ENCODE results near the gene GLIS1. TPM values are rescaled to one million over a fixed set of nuclear protein-coding genes. Genes with fewer than 3 reads are reported as not detected.

GLIS1 gene
- polyA plus RNA-seq, 1 experiment: 1.9 TPM

DNA sequence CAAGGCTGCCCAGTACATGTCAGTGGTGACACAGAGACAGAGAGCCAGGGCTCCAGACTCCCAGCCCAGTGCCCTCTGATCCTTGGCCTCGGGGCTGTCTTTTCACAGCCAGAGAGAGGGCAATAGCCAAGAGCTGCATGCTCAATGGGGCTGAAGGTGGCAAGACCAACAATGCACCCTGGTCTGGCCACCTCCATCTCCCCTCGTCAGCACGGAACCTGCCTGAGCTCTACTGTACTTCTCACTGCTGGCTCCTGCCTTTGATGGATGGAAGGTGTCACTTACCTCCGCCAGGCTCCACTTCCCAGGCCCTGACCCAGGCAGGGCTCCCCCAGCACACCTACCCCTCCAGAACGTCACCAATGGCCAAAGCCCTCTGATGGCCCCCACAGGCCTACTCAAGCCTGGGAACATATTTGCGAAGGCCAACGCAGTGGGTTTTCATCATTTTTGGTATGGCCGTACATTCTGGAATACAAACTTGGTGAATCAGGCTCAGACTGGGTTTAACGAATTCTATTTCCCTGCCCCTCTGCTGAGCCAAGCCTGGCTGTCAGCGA, 191.7 kb downstream of the GLIS1 start:
- ChIA-PET CTCF (no interaction called here), POLR2A (no interaction called here)
- Histone ChIP-seq H3K36me3 (ENCODE audit: control insufficient read depth, insufficient read depth, low read length) (no peaks in the 10 kb centered on the region), H3K27me3 (ENCODE audit: control insufficient read depth, insufficient read depth, low read length) (no peaks in the 10 kb centered on the region), H3K4me3 (ENCODE audit: low read depth, low read length) (no peak overlapping the region)
- TF ChIP-seq, protein P1, sequence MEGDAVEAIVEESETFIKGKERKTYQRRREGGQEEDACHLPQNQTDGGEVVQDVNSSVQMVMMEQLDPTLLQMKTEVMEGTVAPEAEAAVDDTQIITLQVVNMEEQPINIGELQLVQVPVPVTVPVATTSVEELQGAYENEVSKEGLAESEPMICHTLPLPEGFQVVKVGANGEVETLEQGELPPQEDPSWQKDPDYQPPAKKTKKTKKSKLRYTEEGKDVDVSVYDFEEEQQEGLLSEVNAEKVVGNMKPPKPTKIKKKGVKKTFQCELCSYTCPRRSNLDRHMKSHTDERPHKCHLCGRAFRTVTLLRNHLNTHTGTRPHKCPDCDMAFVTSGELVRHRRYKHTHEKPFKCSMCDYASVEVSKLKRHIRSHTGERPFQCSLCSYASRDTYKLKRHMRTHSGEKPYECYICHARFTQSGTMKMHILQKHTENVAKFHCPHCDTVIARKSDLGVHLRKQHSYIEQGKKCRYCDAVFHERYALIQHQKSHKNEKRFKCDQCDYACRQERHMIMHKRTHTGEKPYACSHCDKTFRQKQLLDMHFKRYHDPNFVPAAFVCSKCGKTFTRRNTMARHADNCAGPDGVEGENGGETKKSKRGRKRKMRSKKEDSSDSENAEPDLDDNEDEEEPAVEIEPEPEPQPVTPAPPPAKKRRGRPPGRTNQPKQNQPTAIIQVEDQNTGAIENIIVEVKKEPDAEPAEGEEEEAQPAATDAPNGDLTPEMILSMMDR (IDR thresholded peaks at IDR 0.05; ENCODE audit: insufficient read depth, low read depth, low read length): no peak
- DNase-seq (ENCODE audit: low read depth): no peak

DNA sequence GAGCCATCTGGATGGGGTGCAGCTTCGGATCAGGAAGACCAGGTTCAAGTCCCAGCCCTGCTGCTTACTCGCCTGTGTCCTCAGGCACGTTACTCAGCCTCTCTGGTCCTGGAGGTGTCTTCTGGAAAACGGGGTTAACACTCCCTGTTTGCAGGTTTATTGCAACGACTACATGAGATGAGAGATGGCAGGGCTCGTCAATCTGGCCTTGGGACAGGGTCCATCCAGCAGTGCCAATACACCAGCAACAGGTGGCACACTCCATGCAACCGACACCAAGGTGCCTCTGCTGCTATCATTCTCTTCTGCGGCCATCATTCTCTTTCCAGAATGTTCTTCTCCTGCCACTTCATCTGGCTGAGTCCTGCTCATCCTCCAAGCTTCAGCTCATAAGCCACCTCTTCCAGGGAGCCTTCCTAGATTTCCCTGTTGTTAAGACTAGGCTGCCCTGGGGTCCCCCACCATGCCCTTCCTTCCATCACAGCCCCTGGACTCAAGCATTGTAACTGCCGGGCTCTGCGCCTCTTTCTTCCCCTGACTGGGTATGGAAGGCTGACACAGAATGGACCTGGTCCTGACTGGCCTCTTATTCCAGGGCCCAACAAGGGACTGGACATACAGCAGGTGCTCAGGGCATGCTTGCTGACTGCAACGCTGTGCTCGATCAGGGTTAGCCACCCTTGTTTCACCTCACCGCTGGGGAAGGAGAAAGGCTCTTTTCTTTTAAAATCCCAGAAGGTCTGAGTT, 192.4 kb downstream of the GLIS1 start:
- H3K4me3 ChIP-seq (ENCODE audit: low read depth, low read length): no peak overlapping the region
- H3K36me3 ChIP-seq (ENCODE audit: control insufficient read depth, insufficient read depth, low read length): no peaks in the 10 kb centered on the region
- CTCF ChIA-PET: no interaction called here
- TF ChIP-seq, protein P1 (IDR thresholded peaks at IDR 0.05; ENCODE audit: insufficient read depth, low read depth, low read length): no peak
- POLR2A ChIA-PET: no interaction called here
- DNase-seq (ENCODE audit: low read depth): no peak
- H3K27me3 ChIP-seq (ENCODE audit: control insufficient read depth, insufficient read depth, low read length): no peaks in the 10 kb centered on the region

DNA sequence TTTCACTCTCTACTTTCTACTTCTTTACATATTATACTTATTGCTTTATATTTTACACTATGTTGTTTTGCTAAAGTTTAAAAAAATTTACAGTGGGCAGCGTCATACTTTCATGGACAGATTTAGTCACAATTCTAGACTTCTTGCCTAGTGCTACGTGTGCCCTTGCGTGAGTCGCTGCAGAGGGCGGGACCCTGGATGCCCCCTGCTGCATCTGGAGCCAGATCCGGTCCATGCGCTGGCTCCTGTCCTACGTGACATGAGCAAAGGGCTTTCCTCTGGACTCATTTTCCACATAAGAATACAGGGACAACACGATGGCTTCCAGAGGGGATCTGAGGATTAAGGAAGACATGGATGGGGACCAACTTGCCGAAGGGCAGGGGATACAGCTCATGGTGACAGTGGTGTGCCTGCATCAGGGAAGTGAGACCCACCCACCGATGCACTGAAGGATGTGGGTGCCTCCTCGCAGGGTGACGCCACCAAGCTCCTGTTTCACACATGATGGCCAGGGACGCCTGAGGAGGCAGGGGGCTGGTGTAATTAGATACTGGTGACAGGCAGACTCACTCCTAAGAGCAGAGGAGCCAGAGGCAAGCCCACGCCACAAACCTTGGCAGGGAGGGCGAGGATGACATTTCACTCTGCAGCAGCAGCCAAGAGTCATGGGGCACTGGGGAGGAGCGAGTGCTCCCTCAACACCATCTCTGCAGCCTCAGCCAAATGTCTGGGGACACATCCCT, 193.1 kb downstream of the GLIS1 start:
- H3K4me3 ChIP-seq (ENCODE audit: low read depth, low read length): no peak overlapping the region
- ChIA-PET POLR2A (no interaction called here), CTCF (no interaction called here)
- TF ChIP-seq, protein P1 (IDR thresholded peaks at IDR 0.05; ENCODE audit: insufficient read depth, low read depth, low read length): no peak
- no peak for DNase-seq (ENCODE audit: low read depth)
- H3K27me3 ChIP-seq (ENCODE audit: control insufficient read depth, insufficient read depth, low read length): no peaks in the 10 kb centered on the region
- H3K36me3 ChIP-seq (ENCODE audit: control insufficient read depth, insufficient read depth, low read length): no peaks in the 10 kb centered on the region

DNA sequence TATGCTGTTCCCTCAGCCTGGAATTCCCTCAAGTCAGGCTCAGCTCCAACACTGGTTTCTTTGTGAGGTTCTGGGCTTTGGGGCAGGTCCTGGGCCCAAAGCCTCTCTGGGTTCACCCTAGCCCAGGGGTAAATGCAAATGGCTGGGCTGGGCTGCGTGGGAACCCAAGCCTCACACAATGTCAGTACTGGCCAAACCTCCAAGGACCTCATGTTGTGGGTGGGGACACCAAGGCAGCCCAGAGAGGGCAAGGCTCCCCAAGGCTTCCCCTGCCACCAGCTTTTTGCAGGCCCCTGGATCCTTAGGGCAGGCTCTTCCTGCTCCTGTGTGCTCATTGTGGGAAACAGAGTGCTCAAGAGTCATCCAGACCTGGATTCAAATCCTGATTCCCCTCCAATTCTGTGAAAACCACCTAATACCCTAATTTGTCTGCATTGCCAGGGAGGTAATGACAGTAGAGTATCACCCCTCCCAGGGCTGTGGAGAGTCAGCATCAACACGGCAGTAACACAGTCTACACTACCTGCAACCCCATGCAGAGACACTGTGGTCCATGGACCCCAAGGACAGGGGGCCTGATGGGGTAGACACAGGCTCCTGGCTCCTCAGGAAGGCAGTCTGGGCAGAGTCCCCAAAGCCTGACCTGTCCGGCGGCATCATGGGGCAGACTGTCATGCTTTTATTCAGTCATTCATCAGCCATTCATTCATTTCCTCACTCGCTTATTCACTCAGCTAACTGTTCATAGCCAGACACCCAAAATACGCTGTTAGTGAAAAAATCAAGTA, 194.0 kb downstream of the GLIS1 start:
- DNase-seq (ENCODE audit: low read depth): no peak
- no peaks in the 10 kb centered on the region for H3K27me3 ChIP-seq (ENCODE audit: control insufficient read depth, insufficient read depth, low read length)
- H3K4me3 ChIP-seq (ENCODE audit: low read depth, low read length): no peak overlapping the region
- TF ChIP-seq, protein P1 (IDR thresholded peaks at IDR 0.05; ENCODE audit: insufficient read depth, low read depth, low read length): no peak
- ChIA-PET CTCF (no interaction called here), POLR2A (no interaction called here)
- no peaks in the 10 kb centered on the region for H3K36me3 ChIP-seq (ENCODE audit: control insufficient read depth, insufficient read depth, low read length)

Measured in BJ (cell line).